Testis (tissue), 2 donors: Measurements from ENCODE around the gene GPR180.

Source experiments
- POLR2A ChIP-seq: fragments of 450-650 bp; IDR thresholded peaks from one replicate; pipeline ENCODE4 v1.6.1; 2017; ENCODE audit warnings: antibody characterized with exemption, mild to moderate bottlenecking, moderate library complexity
- TF ChIP-seq, protein P1 (sequence below), 3 experiments: fragments of 450-650 bp in 2 of 3; fragments of 200-600 bp in 1 of 3; sonication (generic) in 1 of 3; IDR thresholded peaks; one replicate each; pipeline ENCODE4 v1.5.1; 2016 to 2019; ENCODE audit warnings: antibody characterized with exemption in 3 of 3, mild to moderate bottlenecking in 2 of 3, moderate library complexity in 1 of 3

DNA sequence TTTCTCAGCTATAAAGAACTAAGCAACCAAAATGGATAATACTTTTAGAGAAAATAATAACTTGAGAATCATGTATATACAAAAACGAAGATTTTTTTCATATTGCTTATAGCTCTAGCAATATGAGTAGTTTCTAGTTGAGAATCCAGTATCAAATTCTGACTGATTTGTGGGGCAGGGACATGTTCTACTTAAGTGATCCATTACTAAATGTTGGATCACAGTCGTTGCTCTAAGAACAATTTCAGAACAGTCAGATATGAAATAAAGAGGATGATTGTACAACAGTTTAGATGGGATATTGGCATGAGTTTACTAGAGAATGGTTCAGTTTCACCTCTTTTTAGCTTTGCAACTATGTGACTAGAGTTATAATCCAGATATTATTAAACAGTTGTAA, 70.7 kb downstream of the GPR180 start:
- TF ChIP-seq, protein P1, sequence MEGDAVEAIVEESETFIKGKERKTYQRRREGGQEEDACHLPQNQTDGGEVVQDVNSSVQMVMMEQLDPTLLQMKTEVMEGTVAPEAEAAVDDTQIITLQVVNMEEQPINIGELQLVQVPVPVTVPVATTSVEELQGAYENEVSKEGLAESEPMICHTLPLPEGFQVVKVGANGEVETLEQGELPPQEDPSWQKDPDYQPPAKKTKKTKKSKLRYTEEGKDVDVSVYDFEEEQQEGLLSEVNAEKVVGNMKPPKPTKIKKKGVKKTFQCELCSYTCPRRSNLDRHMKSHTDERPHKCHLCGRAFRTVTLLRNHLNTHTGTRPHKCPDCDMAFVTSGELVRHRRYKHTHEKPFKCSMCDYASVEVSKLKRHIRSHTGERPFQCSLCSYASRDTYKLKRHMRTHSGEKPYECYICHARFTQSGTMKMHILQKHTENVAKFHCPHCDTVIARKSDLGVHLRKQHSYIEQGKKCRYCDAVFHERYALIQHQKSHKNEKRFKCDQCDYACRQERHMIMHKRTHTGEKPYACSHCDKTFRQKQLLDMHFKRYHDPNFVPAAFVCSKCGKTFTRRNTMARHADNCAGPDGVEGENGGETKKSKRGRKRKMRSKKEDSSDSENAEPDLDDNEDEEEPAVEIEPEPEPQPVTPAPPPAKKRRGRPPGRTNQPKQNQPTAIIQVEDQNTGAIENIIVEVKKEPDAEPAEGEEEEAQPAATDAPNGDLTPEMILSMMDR (IDR thresholded peaks at IDR 0.05) = no peak
- no peak for TF ChIP-seq POLR2A
